Measurements from ENCODE around the gene TRIM17.

TRIM17 gene

DNA sequence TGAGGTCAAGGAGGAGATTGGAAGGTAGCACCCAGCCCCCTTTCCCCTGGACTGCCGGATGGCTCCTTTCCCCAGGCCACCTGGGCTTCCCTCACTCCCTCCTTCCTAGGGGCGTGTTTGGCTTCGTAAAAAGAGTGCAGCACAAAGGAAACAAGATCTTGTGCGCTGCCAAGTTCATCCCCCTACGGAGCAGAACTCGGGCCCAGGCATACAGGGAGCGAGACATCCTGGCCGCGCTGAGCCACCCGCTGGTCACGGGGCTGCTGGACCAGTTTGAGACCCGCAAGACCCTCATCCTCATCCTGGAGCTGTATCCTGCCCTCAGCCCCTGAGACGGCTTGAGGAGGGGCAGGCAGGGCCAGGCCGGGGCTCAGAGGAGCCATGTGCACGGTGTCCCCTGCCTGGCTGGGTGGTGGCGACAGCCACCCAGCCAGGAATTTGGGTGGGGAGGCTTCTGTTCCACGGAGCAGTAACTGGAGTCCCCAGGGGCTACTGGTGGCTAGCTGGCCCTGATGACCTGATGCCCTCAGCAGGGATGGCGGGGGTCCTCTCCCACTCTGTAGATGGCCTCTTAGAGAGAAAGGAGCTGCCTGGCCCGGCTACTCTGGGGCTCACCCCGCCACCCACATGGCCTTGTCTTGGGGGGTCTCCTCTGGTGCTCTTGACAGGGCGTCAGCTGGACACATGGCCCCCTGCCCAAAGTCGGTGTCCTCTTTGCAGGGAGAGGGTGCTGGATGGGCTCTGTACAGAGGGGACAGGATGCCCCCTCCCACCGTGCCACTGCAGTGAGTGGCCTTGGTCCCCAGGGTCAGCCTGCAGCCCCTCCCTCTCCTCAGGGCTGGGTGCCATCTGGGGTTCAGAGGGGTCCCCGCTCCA is 49.6 kb downstream of the TRIM17 start:
- no peak for DNase-seq

DNA sequence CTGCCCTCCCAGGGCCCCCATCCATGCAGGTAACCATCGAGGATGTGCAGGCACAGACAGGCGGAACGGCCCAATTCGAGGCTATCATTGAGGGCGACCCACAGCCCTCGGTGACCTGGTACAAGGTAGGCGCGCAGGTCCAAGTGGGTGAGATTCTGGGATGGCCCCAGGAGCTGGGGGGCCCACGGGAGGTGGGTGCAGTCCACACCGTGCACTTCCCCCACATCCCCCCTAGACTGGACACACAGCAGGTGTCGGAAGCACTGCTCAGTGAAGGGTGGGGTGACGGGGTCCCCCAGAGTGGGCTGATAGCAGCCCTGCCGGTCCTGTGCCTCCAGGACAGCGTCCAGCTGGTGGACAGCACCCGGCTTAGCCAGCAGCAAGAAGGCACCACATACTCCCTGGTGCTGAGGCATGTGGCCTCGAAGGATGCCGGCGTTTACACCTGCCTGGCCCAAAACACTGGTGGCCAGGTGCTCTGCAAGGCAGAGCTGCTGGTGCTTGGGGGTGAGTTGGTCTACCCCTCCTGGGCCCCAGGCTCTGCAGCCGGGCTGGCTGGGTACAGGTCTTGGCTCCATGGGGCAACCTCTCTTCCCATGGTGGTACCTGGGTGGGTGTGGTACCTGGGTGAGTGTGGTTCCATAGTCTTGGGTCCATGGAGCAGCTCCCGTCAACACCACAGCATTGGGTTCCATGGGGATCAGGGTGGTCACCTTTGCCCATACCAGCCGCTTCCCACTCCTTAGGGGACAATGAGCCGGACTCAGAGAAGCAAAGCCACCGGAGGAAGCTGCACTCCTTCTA is 50.4 kb downstream of the TRIM17 start:
- no peak for DNase-seq

DNA sequence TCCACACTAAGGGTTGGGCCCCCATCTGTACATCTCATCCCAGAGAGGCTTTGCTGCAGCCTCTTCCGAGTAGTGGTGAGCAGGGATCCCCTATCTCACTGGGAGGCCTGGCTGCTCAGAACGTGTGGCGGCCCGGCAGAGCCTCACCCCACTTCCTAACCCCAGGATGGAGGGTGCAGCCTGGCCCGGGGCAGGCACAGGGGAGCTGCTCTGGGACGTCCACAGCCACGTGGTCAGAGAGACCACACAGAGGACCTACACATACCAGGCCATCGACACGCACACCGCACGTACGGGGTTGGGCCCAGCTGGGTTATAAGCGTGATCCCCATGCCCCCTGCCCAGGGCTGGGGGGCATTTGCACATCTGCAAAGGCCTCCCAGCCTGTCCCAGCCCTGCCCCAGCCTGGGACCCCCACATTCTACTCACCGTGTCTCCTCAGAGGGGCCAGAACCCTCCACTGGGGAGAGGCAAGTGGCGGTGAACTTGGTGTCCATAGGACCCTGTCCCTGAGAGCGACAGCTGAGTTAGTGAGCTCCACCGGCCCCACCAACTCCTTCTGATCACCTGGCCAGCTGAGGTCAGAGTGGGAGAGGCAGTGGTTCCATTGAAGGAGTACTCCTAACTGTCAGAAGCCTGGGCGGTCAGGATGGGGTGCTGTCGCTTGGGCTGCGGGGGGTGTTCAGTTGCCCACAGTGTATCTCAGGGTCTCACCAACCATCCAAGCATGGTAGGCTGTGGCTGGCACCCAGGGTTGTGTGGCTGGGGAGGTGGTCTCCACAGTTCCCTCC is 51.2 kb downstream of the TRIM17 start:
- DNase-seq = no peak

DNA sequence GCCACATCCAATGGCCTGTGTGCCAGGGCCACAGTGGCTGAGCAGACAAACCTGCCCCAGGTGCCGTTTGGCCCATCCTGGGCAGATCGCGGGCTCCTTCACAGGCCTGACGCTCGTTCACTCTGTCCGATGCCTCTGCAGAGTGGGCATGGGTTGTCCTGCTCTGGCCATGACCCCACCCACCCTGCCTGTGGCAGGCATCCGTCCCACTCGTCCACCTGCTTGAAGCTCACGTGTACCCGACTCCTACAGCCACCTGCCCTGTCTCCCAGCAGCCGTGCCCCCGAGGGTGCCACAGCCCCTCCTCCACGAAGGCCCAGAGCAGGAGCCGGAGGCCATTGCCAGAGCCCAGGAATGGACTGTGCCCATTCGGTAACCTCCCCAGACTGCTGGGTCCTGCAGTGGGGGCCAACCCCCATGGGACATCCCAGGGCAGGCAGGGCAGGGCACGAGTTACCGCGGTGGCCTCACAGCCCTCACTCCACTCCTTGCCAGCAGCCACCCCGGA is 51.9 kb downstream of the TRIM17 start:
- no peak for DNase-seq

DNA sequence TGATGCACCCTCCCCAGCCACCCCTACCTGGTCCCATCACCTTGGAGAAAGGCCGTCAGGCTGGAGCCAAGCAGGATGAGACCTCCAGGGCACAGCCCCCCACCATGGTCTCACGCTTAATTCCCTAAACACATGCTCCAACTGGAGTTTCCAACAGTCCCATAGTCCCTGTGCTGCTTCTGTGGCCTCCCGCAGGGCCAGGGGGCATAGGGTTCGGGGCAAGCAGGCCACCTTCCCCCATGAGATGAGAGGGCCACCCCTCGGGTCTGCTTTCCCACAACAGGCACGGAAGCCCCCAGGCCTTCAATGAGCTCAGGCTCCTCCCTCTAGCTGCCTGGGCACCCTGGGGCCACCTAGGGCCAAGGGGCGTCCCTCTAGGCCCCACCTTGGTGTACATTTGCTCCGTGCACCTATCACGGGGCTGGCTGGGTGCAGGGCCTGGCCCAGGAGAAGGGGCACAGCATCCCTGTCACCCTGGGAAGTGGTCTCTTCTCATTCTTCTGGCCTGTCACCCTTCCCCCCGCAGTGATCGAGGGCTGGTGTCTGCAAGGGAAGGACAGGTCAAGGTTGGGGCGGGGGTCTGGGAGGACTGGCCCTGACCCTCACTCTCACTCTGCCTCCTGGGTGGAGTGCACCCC is 52.5 kb downstream of the TRIM17 start:
- DNase-seq = no peak

DNA sequence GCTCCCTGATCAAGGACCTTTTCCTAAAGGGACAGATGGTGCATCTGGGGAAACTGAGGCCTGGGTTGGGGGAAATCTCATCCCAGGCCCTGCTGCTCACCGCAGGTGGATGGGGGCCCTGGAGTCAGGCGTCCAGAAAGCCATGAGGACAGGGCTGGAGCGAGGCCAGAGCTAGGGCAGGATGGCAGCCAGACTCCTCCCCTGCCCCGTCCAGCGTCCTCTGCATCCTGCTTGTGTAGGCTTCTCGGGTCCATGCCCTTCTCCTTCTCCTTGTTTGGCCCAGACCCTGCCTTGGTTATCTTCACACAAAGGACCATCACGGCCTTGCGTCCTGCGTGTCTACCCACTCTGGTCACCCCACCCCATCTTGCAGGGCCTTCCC is 53.0 kb downstream of the TRIM17 start:
- no peak for DNase-seq

DNA sequence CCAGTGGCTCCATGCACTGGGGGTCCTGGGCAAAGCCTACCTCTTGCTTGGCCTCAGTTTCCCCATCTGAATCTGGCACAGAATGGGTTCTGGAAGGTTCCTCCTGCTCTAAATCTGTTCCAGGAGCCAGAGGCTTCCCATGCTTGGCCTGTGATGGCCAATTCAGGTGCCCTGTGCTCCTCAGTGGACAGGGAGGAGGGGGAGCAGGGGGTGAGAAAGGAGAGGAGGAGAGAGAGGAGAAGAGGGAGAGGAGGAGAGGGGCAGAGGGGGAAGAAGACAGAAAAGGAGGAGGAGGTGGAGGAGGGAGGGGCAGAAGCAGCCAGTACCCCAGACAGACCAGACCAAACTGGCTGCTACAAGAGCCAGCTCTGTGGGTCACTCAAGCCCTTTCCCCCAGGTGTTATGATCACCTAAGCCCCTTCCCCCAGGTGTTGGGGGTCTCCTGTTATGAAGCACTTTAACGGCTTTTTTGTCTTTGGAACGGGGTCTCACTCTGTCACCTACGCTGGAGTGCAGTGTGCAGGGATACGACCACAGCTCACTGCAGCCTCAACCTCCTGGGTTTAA is 53.7 kb downstream of the TRIM17 start:
- no peak for DNase-seq

DNA sequence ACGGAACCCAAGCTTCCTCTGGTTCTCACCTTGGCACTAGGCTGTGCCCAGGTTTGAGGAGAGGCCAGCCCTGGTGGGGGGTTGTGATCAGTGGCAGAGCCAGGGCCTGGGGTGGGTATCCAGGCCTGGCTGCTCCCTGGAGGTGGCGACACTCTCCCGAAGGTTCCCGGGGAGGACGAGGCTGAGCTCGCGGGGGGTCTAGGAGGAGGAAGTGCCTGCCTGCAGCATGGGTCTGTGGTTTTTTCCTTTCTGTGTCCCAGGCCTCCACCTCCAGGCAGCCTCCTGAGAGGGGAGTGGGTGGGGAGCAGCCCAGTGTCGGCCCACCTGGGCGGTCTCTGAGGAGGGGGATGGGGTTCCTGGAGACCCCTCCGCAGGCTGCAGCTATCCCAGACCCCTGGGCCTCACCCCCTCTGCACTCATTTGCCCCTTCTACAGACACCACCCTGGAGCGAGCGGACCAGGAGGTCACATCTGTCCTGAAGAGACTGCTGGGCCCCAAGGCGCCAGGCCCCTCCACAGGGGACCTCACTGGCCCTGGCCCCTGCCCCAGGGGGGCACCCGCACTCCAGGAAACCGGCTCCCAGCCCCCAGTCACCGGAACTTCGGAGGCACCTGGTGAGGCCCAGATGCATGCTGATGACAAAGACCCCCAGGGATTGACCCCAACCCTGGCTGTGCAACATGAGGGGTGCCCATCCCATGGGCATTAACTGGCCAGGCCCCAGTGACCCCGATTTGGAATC is 54.3 kb downstream of the TRIM17 start:
- no peak for DNase-seq

DNA sequence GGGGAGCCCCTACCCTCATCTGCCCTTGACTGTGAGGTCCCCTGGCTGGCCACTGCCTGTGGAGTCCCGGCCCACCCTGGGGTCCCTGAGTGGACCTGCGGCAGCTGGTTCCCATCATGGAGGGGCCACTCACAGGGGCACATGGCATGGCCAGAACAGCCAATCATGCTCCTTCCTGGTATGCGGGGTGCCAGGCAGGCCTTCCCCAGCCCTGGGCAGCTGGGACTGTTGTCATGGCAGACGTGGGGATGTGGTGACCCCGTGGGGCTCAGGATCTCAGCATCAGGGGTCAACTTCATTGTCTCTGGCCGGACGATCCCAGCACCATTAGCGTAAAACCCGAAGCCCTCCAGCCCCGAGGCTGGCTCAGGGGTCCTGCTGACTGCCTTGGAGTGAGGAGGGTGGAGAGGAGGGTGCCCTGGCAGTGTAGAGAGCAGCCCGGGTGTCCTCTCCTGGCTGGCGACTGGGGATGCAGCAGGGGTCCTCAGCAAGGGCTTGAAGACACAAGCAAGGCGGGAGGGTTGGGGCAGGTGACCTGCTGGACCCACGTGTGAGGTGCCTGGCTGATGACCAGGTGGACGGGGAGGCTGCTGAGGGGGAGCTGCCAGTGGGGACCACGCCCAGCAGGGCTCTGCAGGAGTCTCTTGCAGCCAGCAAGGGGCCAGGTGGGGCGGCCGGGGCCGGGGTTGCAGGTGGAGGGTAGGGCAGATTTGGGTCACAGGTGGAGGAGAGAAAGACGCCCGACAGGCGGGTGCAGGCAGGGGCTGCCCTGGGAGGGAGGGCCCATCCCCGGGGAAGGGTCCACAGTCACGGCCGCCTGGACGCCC is 55.1 kb downstream of the TRIM17 start:
- DNase-seq = no peak

DNA sequence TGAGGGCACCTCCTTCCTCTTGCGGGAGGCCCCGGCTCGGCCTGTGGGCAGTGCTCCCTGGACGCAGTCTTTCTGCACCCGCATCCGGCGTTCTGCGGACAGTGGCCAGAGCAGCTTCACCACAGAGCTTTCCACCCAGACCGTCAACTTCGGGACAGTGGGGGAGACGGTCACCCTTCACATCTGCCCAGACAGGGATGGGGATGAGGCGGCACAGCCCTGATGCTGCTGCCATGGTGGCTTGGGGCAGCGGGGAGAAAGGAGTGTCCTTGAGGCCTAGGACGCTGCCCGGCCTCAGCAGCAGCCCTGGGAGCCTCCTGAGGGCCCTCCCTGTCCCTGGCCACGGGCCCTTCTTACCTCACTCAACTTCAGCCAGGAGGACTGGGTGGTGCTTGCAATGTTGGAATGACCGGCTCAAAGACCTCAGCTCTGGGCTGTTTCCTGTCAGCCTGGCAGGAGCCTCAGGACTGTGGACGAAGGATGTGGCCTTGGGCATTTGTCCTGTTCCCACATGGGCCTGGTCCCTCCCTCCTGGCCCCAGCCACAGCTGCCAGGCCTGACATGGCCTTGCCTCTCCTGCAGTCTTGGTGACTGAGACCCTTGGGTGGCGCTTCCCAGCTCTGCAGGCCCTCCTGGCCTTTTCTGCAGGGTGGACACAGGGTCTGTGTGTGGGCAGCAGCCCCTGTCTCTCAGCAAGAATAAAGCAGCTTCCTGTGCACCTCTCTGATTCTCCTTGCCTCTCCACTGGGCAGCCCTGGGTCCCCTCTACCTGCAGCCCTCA is 55.9 kb downstream of the TRIM17 start:
- no peak for DNase-seq

DNA sequence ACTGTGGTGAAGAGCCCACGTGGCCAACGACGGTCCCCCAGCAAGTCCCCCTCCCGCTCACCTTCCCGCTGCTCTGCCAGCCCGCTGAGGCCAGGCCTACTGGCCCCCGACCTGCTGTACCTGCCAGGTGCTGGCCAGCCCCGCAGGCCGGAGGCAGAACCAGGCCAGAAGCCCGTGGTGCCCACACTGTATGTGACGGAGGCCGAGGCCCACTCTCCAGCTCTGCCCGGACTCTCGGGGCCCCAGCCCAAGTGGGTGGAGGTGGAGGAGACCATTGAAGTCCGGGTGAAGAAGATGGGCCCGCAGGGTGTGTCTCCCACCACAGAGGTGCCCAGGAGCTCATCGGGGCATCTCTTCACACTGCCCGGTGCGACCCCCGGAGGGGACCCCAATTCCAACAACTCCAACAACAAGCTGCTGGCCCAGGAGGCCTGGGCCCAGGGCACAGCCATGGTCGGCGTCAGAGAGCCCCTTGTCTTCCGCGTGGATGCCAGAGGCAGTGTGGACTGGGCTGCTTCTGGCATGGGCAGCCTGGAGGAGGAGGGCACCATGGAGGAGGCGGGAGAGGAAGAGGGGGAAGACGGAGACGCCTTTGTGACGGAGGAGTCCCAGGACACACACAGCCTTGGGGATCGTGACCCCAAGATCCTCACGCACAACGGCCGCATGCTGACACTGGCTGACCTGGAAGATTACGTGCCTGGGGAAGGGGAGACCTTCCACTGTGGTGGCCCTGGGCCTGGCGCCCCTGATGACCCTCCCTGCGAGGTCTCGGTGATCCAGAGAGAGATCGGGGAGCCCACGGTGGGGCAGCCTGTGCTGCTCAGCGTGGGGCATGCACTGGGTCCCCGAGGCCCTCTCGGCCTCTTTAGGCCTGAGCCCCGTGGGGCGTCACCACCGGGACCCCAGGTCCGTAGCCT is 56.8 kb downstream of the TRIM17 start:
- no peak for DNase-seq

DNA sequence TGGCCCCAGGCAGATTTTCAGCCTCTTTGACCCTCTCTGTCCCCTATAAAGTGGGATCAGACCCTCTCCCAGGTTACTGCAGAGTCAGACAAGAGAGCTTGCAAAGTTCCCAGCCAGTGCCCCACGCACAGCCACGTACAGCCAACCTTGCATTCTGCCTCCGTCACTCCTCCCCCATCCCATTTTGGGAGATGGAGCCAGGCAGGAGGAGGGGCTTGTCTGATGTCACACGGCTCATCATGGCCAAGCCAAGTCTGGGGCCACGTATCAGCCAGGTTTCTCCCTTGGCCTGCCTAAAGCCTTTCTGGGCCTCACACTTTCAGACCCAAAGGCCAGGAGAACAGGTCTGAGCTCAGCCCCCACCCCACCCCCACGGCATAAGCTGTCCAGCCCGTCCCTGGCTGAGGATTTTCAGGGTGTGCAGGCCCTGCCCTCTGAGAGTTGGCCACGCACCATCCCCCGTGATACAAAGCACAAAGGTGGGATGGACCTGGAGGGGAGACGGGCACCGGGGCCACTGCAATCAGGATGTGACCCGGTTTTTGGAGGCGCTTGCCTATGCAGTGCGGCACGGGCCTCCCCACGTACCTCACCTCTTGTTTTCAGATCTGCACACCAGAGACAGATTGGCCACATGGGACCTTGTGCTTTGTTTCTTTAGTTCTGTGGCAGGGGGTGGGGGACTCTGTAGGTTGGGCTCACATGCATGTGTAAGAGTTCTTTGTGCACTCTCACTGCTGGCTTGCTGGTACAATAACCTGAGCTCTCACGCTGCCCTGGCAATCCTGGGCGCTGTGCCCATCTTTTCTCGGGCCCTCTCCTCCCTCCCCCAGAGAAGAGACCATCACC is 57.7 kb downstream of the TRIM17 start:
- DNase-seq = no peak

DNA sequence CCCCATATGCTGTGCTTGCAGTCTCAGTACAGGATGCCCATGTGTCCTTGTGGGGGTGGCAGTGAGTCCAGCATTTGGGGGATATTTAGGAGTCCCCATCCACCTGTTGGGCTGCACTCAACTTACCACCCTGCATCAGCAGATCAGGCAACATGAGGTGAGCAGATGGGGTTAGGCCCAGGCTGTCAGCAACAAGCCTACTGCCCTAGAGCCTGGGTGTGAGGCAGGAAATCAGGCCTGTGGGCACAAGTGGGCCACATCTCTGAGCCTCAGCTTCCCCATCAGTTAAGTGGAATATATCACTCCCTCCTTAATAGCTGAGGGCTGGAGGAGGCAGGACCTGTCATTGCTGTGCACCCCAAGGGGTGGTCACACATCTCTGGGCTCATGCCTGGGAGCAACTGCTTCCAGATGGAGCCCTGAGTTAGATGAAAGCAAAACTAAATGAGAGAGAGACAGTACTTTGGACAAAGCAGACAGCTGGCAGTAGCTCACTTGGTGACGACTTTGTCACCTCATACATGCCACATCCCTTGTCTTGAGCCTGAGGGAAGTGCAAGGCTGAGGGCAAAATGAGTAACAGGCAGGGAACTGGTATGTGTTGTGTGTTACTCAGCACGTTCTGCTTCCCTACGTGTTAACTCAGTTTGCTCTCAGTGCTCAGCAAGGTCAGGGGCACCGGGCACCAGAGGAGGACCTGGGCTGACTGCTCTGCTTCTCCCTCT is 58.5 kb downstream of the TRIM17 start:
- no peak for DNase-seq
